ENCODE data around the gene FIGNL1.

- TF ChIP-seq, protein P1, sequence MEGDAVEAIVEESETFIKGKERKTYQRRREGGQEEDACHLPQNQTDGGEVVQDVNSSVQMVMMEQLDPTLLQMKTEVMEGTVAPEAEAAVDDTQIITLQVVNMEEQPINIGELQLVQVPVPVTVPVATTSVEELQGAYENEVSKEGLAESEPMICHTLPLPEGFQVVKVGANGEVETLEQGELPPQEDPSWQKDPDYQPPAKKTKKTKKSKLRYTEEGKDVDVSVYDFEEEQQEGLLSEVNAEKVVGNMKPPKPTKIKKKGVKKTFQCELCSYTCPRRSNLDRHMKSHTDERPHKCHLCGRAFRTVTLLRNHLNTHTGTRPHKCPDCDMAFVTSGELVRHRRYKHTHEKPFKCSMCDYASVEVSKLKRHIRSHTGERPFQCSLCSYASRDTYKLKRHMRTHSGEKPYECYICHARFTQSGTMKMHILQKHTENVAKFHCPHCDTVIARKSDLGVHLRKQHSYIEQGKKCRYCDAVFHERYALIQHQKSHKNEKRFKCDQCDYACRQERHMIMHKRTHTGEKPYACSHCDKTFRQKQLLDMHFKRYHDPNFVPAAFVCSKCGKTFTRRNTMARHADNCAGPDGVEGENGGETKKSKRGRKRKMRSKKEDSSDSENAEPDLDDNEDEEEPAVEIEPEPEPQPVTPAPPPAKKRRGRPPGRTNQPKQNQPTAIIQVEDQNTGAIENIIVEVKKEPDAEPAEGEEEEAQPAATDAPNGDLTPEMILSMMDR (IDR thresholded peaks at IDR 0.05; ENCODE audit: extremely low read depth in 1 of 2, insufficient read depth in 1 of 2, low read depth in 1 of 2, low read length in 2 of 2): peak in 1 of 2 donors; percentile 9
- no peak for TF ChIP-seq JUN (IDR thresholded peaks at IDR 0.05; ENCODE audit: borderline replicate concordance, insufficient read depth, insufficient read length, low read depth)
- no peak for TF ChIP-seq EZH2 (IDR thresholded peaks at IDR 0.05; ENCODE audit: borderline replicate concordance, low read depth, low read length, severe bottlenecking)
- no peak for TF ChIP-seq POLR2A (IDR thresholded peaks at IDR 0.05; ENCODE audit: low read depth, low read length)
Observed at GRCh38 chr7:50481867-50482266, 31.7 kb upstream of the FIGNL1 start.

Measured in endothelial cell of umbilical vein (primary cell).